Mucosa of stomach (tissue), 1 donor: Measurements from ENCODE around the gene OR1S1.

Experiments
- H3K27me3 ChIP-seq: one replicate; pipeline ENCODE4 v1.7.0; 2013; ENCODE audit warnings: mild to moderate bottlenecking, low read length; ENCODE audit not compliant: control insufficient read depth, insufficient read depth
- H3K36me3 ChIP-seq: one replicate; pipeline ENCODE4 v1.7.0; 2013; ENCODE audit warnings: low read length; ENCODE audit not compliant: control insufficient read depth, insufficient read depth
- H3K4me1 ChIP-seq: one replicate; pipeline ENCODE4 v1.7.0; 2013; ENCODE audit warnings: mild to moderate bottlenecking, low read length; ENCODE audit not compliant: control insufficient read depth, insufficient read depth
- H3K4me3 ChIP-seq: one replicate; pipeline ENCODE4 v1.7.0; 2013; ENCODE audit warnings: low read length
- H3K9ac ChIP-seq: one replicate; pipeline ENCODE4 v1.7.0; 2013; ENCODE audit warnings: mild to moderate bottlenecking, low read length, moderate library complexity
- H3K9me3 ChIP-seq: one replicate; pipeline ENCODE4 v1.7.0; 2013; ENCODE audit warnings: mild to moderate bottlenecking, low read length, moderate library complexity; ENCODE audit not compliant: control insufficient read depth
- donor health status: Pancreatic carcinoma.

The OR1S1 gene

DNA sequence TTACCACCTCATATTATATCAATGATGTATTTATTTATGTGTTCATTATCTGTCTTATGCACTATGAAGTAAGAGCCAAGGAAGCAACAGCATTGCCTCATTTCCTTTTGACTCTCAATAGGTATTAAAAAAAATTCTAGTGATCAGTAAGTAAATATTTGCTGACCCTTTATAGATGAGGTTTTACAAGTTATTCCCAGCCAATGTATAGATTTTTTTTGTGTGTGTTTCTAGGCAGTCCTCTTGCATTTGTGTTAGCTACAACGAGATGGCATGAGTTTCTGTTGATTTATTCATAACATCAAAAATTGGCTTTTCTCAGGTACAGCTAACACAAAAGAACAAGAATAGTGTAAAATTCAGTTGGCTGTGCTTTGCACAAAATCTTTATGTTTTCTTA lies 13.2 kb upstream of the OR1S1 start:
- no peak overlapping the region for H3K4me3 ChIP-seq
- no peak overlapping the region for H3K9ac ChIP-seq
- no peaks in the 10 kb centered on the region for H3K9me3 ChIP-seq
- no peaks in the 10 kb centered on the region for H3K4me1 ChIP-seq
- no peaks in the 10 kb centered on the region for H3K36me3 ChIP-seq
- no peaks in the 10 kb centered on the region for H3K27me3 ChIP-seq

- Histone ChIP-seq H3K27me3 (no peaks in the 10 kb centered on the region), H3K4me1 (no peaks in the 10 kb centered on the region), H3K36me3 (no peaks in the 10 kb centered on the region), H3K9me3 (no peaks in the 10 kb centered on the region), H3K9ac (no peak within 1 kb of the TSS), H3K4me3 (no peak within 1 kb of the TSS)
Measured at GRCh38 chr11:58204042-58204441, 8.5 kb upstream of the OR1S1 start, which contains the start of gene OR1S2. OR1S2 (minus strand) TSS chr11:58204142; CDS start chr11:58204142, 0 bp downstream.

DNA sequence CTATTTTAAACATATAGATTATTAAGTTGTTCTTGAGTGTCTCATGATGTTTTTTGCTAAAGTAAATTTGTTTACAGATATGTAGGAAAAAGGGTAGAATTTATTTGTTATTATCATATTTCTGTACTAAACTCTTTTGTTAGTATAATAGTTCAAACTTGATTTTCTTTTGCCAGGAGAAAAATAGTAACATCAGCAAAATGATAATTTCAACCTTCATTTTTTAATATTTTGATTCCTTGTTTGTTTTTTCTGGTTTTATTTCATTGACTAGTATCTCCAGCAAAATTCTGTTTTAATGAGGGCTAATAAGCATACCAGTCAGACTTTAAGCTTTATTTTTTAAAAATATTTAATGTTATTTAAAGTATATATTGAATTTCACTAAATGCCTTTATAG lies 4.0 kb downstream of the OR1S1 start:
- no peaks in the 10 kb centered on the region for H3K27me3 ChIP-seq
- H3K36me3 ChIP-seq, result no peaks in the 10 kb centered on the region
- no peak overlapping the region for H3K4me3 ChIP-seq
- no peak overlapping the region for H3K9ac ChIP-seq
- no peaks in the 10 kb centered on the region for H3K9me3 ChIP-seq
- no peaks in the 10 kb centered on the region for H3K4me1 ChIP-seq

DNA sequence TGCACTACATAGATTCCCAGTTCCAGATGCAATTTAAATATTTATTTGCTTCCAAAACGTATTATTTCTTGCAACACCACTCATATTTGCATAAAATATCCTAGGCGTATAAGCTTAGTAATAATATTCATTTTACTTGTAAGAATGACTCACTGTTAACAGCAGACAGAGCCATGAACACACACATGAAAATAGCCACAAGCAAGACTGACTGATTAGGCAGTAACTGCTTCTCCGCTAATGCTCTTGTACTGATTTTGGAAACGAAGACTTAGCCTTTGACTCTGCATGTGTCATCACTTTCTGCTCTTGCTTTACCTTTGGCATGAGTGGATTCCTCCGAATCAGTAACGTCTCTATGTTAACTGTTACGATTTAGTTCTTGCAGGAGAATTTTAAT lies 10.2 kb downstream of the OR1S1 start:
- no peaks in the 10 kb centered on the region for H3K4me1 ChIP-seq

DNA sequence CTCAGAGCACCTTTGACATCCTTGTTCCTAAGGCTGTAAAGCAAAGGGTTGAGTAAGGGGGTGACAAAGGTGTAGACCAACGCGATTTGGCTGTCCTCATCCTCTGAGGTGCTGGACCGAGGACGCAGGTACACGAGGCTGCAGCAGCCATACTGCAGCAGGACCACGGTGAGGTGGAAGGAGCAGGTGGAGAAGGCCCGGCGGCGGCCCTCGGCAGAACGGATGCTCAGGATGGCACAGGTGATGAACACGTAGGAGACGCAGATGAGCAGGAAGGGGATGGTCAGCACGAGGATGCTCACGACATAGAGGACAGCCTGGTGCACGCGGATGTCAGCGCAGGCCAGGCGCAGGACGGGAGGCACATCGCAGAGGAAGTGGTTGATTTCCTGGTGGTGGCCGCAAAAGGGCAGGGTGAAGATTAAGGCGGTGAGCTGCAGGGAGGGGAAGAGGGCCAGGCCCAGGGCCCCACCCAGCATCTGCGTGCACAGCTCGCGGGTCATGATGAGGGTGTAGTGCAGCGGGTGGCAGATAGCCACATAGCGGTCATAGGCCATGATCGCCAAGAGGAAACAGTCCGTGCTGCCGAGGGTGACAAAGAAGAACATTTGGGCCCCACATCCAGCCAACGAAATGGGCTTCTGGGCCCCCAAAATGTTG lies 15.6 kb downstream of the OR1S1 start:
- Histone ChIP-seq H3K4me3 (no peak overlapping the region), H3K9ac (no peak overlapping the region), H3K27me3 (no peaks in the 10 kb centered on the region), H3K4me1 (no peaks in the 10 kb centered on the region), H3K9me3 (no peaks in the 10 kb centered on the region), H3K36me3 (no peaks in the 10 kb centered on the region)

More for the DNA sequence above, 10.2 kb downstream of the OR1S1 start:
- Histone ChIP-seq H3K9me3 (no peaks in the 10 kb centered on the region), H3K36me3 (no peaks in the 10 kb centered on the region), H3K4me3 (no peak overlapping the region), H3K27me3 (no peaks in the 10 kb centered on the region), H3K9ac (no peak overlapping the region)

GRCh38 chr11:58243954-58244353 lies 31.4 kb downstream of the OR1S1 start:
- Histone ChIP-seq H3K4me3 (no peak overlapping the region), H3K4me1 (no peaks in the 10 kb centered on the region), H3K27me3 (no peaks in the 10 kb centered on the region), H3K36me3 (no peaks in the 10 kb centered on the region), H3K9ac (no peak overlapping the region), H3K9me3 (no peaks in the 10 kb centered on the region)

DNA sequence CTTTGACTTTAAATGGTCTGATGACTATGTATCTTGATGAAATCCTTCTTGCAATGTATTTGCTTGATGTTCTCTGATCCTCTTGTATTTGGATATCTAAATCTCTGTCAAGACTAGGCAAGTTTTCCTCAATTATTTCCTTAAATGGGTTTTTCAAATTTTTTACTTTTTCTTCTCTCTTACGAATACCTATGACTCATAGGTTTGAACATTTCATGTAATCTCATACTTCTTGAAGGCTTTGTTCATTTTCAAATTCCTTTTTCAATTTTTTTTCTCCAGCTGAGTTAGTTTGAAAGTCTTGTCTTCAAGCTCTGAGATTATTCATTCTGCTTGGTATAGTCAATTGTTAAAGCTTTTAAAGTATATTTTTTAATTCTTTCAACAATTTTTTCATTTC lies 42.4 kb downstream of the OR1S1 start:
- no peaks in the 10 kb centered on the region for H3K4me1 ChIP-seq
- no peaks in the 10 kb centered on the region for H3K27me3 ChIP-seq
- H3K4me3 ChIP-seq, result no peak overlapping the region
- H3K36me3 ChIP-seq, result no peaks in the 10 kb centered on the region
- no peaks in the 10 kb centered on the region for H3K9me3 ChIP-seq
- no peak overlapping the region for H3K9ac ChIP-seq

GRCh38 chr11:58259983-58260382 lies 47.5 kb downstream of the OR1S1 start:
- Histone ChIP-seq H3K36me3 (no peaks in the 10 kb centered on the region), H3K4me1 (no peaks in the 10 kb centered on the region), H3K4me3 (no peak overlapping the region), H3K27me3 (no peaks in the 10 kb centered on the region), H3K9me3 (no peaks in the 10 kb centered on the region), H3K9ac (no peak overlapping the region)
